ENCODE measurements around the gene MRPS22.

Gene MRPS22

DNA sequence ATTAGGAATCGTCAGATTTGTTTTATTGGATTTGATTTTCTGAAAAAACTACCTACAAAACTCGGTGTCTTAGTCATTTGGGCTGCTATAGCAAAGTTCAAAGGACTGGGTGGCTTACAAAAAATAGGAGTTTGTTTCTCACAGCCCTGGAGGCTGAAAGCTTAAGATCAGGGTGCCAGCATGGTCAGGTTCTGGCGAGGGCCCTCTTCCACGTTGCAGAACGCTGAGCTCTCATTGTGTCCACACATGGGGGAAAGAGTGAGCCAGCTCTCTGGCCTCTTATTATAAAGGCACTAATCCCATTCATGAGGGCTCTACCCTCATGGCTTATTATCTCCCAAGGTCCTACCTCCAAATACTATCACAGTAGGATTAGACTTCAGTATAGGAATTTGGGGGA lies 40.6 kb upstream of the MRPS22 start:
- no peak for DNase-seq (ENCODE audit: low read depth, low spot score)
- TF ChIP-seq, protein P1, sequence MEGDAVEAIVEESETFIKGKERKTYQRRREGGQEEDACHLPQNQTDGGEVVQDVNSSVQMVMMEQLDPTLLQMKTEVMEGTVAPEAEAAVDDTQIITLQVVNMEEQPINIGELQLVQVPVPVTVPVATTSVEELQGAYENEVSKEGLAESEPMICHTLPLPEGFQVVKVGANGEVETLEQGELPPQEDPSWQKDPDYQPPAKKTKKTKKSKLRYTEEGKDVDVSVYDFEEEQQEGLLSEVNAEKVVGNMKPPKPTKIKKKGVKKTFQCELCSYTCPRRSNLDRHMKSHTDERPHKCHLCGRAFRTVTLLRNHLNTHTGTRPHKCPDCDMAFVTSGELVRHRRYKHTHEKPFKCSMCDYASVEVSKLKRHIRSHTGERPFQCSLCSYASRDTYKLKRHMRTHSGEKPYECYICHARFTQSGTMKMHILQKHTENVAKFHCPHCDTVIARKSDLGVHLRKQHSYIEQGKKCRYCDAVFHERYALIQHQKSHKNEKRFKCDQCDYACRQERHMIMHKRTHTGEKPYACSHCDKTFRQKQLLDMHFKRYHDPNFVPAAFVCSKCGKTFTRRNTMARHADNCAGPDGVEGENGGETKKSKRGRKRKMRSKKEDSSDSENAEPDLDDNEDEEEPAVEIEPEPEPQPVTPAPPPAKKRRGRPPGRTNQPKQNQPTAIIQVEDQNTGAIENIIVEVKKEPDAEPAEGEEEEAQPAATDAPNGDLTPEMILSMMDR (IDR thresholded peaks at IDR 0.05; ENCODE audit: insufficient read depth, low read length, missing control alignments) = no peak
- CTCF ChIA-PET = interaction anchor here (0.7 to 4.9 kb wide), 7 partner anchors 16 to 367 kb away, joined by 3 to 16 read pairs (median 4); no protein-coding TSS in a partner anchor
- no peak overlapping the region for H3K4me3 ChIP-seq (ENCODE audit: low read depth, low read length)
- POLR2A ChIA-PET = interaction anchor here (1.1 to 1.9 kb wide), 3 partner anchors 8 to 12 kb away, joined by 3 to 21 read pairs (median 10); no protein-coding TSS in a partner anchor

DNA sequence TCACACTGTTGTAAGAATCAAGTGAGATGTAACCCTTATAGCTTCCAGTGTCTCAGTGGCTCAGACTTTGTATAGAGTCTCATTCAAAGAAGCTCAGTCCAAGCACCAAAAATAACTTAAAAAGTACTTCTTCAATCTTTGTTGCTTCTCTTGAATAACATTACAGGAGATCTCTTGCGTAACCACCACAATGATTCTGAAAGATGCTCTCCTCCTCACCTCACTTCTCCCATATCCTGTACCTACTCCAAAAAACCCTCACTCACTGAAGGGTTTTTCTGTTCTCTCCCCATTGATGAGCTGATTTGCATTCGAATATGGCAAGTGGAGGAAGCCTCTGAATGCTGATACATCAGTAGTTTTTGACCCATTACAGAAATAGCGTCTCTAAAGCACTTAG lies 39.4 kb upstream of the MRPS22 start:
- no peak overlapping the region for H3K4me3 ChIP-seq (ENCODE audit: low read depth, low read length)
- POLR2A ChIA-PET = no interaction called here
- TF ChIP-seq, protein P1 (IDR thresholded peaks at IDR 0.05; ENCODE audit: insufficient read depth, low read length, missing control alignments) = no peak
- CTCF ChIA-PET = interaction anchor here (0.9 to 2.0 kb wide), 5 partner anchors 9 to 389 kb away, joined by 3 to 6 read pairs (median 4); no protein-coding TSS in a partner anchor
- DNase-seq (ENCODE audit: low read depth, low spot score) = no peak

DNA sequence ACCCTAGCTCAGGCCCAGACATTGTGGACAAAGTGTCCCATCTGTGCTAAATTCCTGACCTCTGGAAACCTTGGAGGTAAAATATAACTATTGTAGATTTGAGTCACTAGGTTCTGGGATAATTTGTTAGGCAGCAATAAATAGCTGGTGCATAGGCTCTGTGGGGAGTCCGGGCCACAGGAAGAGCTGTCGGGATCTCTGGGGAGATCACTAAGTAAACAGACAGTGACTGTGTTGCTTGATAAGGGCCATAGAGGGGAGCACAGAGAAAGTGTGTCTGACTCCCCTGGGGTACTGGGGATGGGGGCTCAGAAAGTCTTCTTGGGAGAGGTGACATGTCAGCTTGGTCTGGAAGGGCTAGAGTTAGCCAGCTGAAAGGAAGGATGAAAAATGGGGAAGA lies 37.7 kb upstream of the MRPS22 start:
- no peak overlapping the region for H3K4me3 ChIP-seq (ENCODE audit: low read depth, low read length)
- POLR2A ChIA-PET = interaction anchor here (0.6 kb wide), 1 partner anchor 32 kb away, joined by 3 read pairs; no protein-coding TSS in a partner anchor
- CTCF ChIA-PET = interaction anchor here (0.6 to 1.4 kb wide), 4 partner anchors 23 to 391 kb away, joined by 3 to 5 read pairs (median 4); no protein-coding TSS in a partner anchor
- DNase-seq (ENCODE audit: low read depth, low spot score) = no peak
- TF ChIP-seq, protein P1 (IDR thresholded peaks at IDR 0.05; ENCODE audit: insufficient read depth, low read length, missing control alignments) = no peak

DNA sequence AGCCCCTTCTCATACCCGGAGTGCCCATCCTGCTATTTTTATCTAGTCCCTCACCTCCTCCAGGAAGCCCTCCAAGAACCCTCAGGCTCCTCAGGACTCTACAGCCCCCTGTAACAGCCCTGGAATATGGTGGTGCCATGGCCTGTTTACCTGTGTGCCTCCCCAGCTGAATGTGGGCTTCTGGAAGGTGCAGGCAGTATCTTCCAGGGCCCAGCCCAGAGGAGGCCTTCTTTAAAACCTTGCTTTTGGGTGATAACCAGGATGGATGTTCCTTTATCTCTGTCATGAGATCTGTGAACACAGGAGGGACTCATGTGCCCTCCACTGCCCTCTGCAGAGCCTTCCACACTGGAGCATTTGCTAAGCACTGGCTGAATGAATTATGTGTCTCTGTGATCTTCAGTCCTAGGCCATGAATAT lies 36.7 kb upstream of the MRPS22 start:
- CTCF ChIA-PET = interaction anchor here (1.4 to 1.5 kb wide), 2 partner anchors 22 to 371 kb away, joined by 4 to 5 read pairs; no protein-coding TSS in a partner anchor
- POLR2A ChIA-PET = no interaction called here
- no peak for DNase-seq (ENCODE audit: low read depth, low spot score)
- TF ChIP-seq, protein P1 (IDR thresholded peaks at IDR 0.05; ENCODE audit: insufficient read depth, low read length, missing control alignments) = no peak
- no peak overlapping the region for H3K4me3 ChIP-seq (ENCODE audit: low read depth, low read length)

DNA sequence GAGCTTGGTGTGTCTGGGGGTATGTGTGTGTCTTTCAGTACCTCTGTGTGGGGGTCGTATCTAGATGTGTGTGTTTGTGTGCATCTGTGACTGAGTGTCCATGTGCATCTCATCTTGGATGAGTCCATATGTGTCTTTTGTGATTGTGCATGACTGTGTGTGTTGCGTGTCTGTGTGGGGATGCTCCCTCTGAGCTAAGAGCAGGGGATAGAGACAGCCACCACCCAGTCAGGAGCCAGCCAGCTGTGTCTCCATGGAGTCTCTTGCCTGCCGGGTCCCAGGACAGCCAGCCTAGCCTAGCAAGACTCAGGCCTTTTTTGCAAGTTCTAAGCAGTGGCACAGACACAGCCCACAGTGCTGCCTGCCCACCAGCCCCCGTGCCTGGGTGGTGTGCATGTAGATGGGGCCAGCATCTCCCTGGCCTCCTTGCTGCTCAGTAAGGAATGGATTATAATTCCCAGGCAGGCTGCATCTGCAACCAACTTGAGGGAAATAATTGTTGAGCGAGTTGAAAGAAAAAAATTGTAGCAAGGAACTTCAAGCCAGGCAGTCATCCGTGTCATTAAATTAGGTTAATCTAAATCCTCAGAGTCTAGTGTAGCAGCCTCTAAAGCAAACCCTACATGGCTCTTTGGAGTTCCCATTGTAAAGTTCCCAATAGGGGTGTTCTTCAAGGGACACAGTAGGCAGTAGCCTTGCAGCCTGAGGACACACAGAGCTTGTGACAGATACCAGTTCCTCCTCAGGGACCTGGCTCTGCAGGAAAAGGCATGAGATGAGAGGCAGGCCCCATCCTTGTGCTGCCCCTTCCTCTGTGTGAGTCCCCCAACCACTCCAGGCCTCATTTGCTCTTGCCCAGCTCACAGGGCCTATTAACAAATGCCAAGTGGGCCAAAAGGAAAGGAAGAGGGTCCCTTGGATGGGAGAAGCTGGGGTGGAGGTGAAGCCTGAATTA lies 35.9 kb upstream of the MRPS22 start:
- no peak overlapping the region for H3K4me3 ChIP-seq (ENCODE audit: low read depth, low read length)
- TF ChIP-seq, protein P1 (IDR thresholded peaks at IDR 0.05; ENCODE audit: insufficient read depth, low read length, missing control alignments) = no peak
- POLR2A ChIA-PET = no interaction called here
- DNase-seq (ENCODE audit: low read depth, low spot score) = no peak
- CTCF ChIA-PET = interaction anchor here (1.5 kb wide), 1 partner anchor 21 kb away, joined by 4 read pairs; no protein-coding TSS in a partner anchor

DNA sequence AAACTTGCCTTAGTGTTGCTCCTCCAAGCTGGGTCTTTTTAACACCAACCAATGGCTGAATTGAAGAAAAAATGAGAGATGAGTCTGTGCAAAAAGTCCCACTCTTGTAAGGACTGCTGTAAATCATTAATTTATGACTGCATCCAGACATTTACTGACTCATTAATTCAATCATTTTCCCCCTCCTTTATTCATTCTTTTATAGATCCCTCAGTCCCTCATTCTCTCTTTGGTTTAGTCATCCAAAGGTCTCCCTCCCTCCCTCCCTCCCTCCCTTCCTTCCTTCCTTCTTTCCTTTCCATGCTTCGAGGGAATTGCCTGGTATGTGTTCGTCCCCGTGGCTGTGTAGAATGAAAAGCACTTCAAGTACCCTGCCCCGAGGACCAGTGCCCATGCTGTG lies 35.3 kb upstream of the MRPS22 start:
- POLR2A ChIA-PET = no interaction called here
- TF ChIP-seq, protein P1 (IDR thresholded peaks at IDR 0.05; ENCODE audit: insufficient read depth, low read length, missing control alignments) = no peak
- H3K4me3 ChIP-seq (ENCODE audit: low read depth, low read length) = no peak overlapping the region
- no peak for DNase-seq (ENCODE audit: low read depth, low spot score)
- CTCF ChIA-PET = interaction anchor here (1.5 to 14.4 kb wide), 2 partner anchors 20 to 197 kb away, joined by 4 to 127 read pairs; no protein-coding TSS in a partner anchor

Measured in AG04449 (cell line).